GM08714 (cell line): ENCODE measurements around the gene PPFIA1.
A peak's percentile ranks its signal among the peaks of the same experiment; 100 is the strongest.

ENCODE experiments used
- H3K4me3 ChIP-seq: fragments of 200-500 bp; sonication (Bioruptor generic); 2 replicates; pipeline ENCODE4 v1.5.1; 2014; ENCODE audit warnings: mild to moderate bottlenecking, low read length, inconsistent platforms
- ZNF274 ChIP-seq: IDR thresholded peaks from 2 replicates; pipeline ENCODE4 v1.6.1; 2012; ENCODE audit warnings: mild to moderate bottlenecking, low read depth, low read length

PPFIA1 gene

GRCh38 chr11:70270104-70270876 lies at the start of gene PPFIA1:
TSS of gene PPFIA1 (plus strand) at chr11:70270690. CDS start at chr11:70272173, 1,483 bp downstream.
- TF ChIP-seq ZNF274: no peak
- H3K4me3 ChIP-seq: peak within 1 kb of the TSS; percentile 99

GRCh38 chr11:70220920-70221319 lies 49.6 kb upstream of the PPFIA1 start:
- TF ChIP-seq ZNF274: no peak
- H3K4me3 ChIP-seq: no peak overlapping the region

GRCh38 chr11:70225681-70226177 lies 44.8 kb upstream of the PPFIA1 start:
- no peak for TF ChIP-seq ZNF274
- H3K4me3 ChIP-seq: no peak overlapping the region

- H3K4me3 ChIP-seq: no peak overlapping the region
- no peak for TF ChIP-seq ZNF274
These were observed 44.3 kb upstream of the PPFIA1 start for GRCh38 chr11:70226183-70226582.

GRCh38 chr11:70226967-70227366 lies 43.5 kb upstream of the PPFIA1 start:
- H3K4me3 ChIP-seq: no peak overlapping the region
- TF ChIP-seq ZNF274: no peak

- TF ChIP-seq ZNF274: no peak
- H3K4me3 ChIP-seq: no peak overlapping the region
These were observed 40.8 kb upstream of the PPFIA1 start for GRCh38 chr11:70229737-70230136.

- no peak overlapping the region for H3K4me3 ChIP-seq
- TF ChIP-seq ZNF274: no peak
These were observed 40.2 kb upstream of the PPFIA1 start for GRCh38 chr11:70230151-70230839.

- TF ChIP-seq ZNF274: no peak
- H3K4me3 ChIP-seq: no peak overlapping the region
These were observed 39.4 kb upstream of the PPFIA1 start for GRCh38 chr11:70230840-70231710.

- no peak overlapping the region for H3K4me3 ChIP-seq
- no peak for TF ChIP-seq ZNF274
These were observed 37.5 kb upstream of the PPFIA1 start for GRCh38 chr11:70233034-70233433.

- no peak overlapping the region for H3K4me3 ChIP-seq
- no peak for TF ChIP-seq ZNF274
These were observed 37.0 kb upstream of the PPFIA1 start for GRCh38 chr11:70233511-70233934.

- no peak for TF ChIP-seq ZNF274
- no peak overlapping the region for H3K4me3 ChIP-seq
These were observed 36.5 kb upstream of the PPFIA1 start for GRCh38 chr11:70233962-70234361.

- no peak for TF ChIP-seq ZNF274
- H3K4me3 ChIP-seq: no peak overlapping the region
These were observed 30.2 kb upstream of the PPFIA1 start for GRCh38 chr11:70240337-70240736.

- TF ChIP-seq ZNF274: no peak
- no peak overlapping the region for H3K4me3 ChIP-seq
These were observed 28.8 kb upstream of the PPFIA1 start for GRCh38 chr11:70241709-70242108.

- H3K4me3 ChIP-seq: no peak overlapping the region
- TF ChIP-seq ZNF274: no peak
These were observed 27.6 kb upstream of the PPFIA1 start for GRCh38 chr11:70242885-70243284.
